Panc1 (cell line): ENCODE results near the gene SCP2D1.

Experiments
- CTCF ChIP-seq: fragments of 450-650 bp; IDR thresholded peaks from 2 replicates; pipeline ENCODE4 v1.5.1; 2017; ENCODE audit warnings: mild to moderate bottlenecking
- TCF7L2 ChIP-seq: IDR thresholded peaks from 2 replicates; pipeline ENCODE4 v1.6.1; 2011; ENCODE audit warnings: mild to moderate bottlenecking, low read depth, low read length, inconsistent platforms

- TF ChIP-seq TCF7L2: no peak
- TF ChIP-seq CTCF: no peak
These were observed 38.0 kb downstream of the SCP2D1 start for GRCh38 chr20:18851629-18852028.
